WTC11 (cell line): ENCODE results near the gene KCNMB3. TPM values are rescaled to one million over a fixed set of nuclear protein-coding genes. Genes with fewer than 3 reads are reported as not detected.

Source experiments
- ATAC-seq: fragments of 200-7000 bp; cut with Tn5 transposase; 2 replicates; pipeline ENCODE4 v1.10.0; 2021; ENCODE audit warnings: mild to moderate bottlenecking, moderate library complexity
- CTCF ChIA-PET: fragments of 300-600 bp; sonication (Branson Sonifier 250); formaldehyde crosslinking; loops from one replicate; lab custom pipeline; 2021; ENCODE audit warnings: antibody characterized with exemption; lab: Charles Lee
- POLR2A ChIA-PET: fragments of 350-600 bp; sonication (Branson Sonifier 250); formaldehyde crosslinking; loops from one replicate; lab custom pipeline; 2021; ENCODE audit warnings: antibody characterized with exemption; lab: Charles Lee
- DNase-seq: peaks from one replicate; pipeline ENCODE4 v3.0.0; 2021; ENCODE audit warnings: low spot score
- H3K27ac Mint-ChIP-seq: 2 replicates; pipeline ENCODE4 v1.8.0; 2021; ENCODE audit warnings: mixed read lengths
- H3K27me3 Mint-ChIP-seq: 2 replicates; pipeline ENCODE4 v1.8.0; 2021; ENCODE audit warnings: low read depth, mild to moderate bottlenecking, moderate library complexity, mixed read lengths
- H3K36me3 Mint-ChIP-seq: 2 replicates; pipeline ENCODE4 v1.8.0; 2021; ENCODE audit warnings: mixed read lengths
- H3K4me1 Mint-ChIP-seq: 2 replicates; pipeline ENCODE4 v1.8.0; 2022; ENCODE audit warnings: mixed read lengths
- H3K4me3 Mint-ChIP-seq: 2 replicates; pipeline ENCODE4 v1.8.0; 2021; ENCODE audit warnings: mild to moderate bottlenecking, moderate library complexity, mixed read lengths
- H3K9me3 Mint-ChIP-seq: 2 replicates; pipeline ENCODE4 v1.8.0; 2021; ENCODE audit warnings: mixed read lengths
- ATF1 ChIP-seq: sonication (generic); formaldehyde crosslinking; IDR thresholded peaks from 2 replicates; pipeline ENCODE4 v1.8.1; 2023; ENCODE audit warnings: mild to moderate bottlenecking, moderate library complexity, missing genetic modification reagents
- ATF2 ChIP-seq: sonication (generic); formaldehyde crosslinking; IDR thresholded peaks from 2 replicates; pipeline ENCODE4 v1.8.1; 2022; ENCODE audit warnings: low read depth, missing genetic modification reagents, borderline replicate concordance
- CBFB ChIP-seq: sonication (generic); formaldehyde crosslinking; IDR thresholded peaks from 2 replicates; pipeline ENCODE4 v1.8.1; 2022; ENCODE audit warnings: mild to moderate bottlenecking, low read depth, missing genetic modification reagents
- E2F5 ChIP-seq: sonication (generic); formaldehyde crosslinking; IDR thresholded peaks from 2 replicates; pipeline ENCODE4 v1.8.1; 2022; ENCODE audit warnings: mild to moderate bottlenecking, moderate library complexity, missing genetic modification reagents
- EMX1 ChIP-seq: fragments of 250-450 bp; sonication (Bioruptor Pico); IDR thresholded peaks from 2 replicates; pipeline ENCODE4 v1.8.0; 2021; ENCODE audit warnings: mild to moderate bottlenecking
- FOXJ3 ChIP-seq: sonication (generic); formaldehyde crosslinking; IDR thresholded peaks from 2 replicates; pipeline ENCODE4 v1.9.0; 2021; ENCODE audit warnings: missing genetic modification reagents, mild to moderate bottlenecking, borderline replicate concordance
- FOXK1 ChIP-seq: sonication (generic); formaldehyde crosslinking; IDR thresholded peaks from 2 replicates; pipeline ENCODE4 v1.8.0; 2022; ENCODE audit warnings: mild to moderate bottlenecking, moderate library complexity, missing genetic modification reagents
- GTF2I ChIP-seq: fragments of 250-450 bp; sonication (Bioruptor Pico); conservative IDR thresholded peaks from 2 replicates; pipeline ENCODE4 v1.4.0; 2021; ENCODE audit warnings: mild to moderate bottlenecking
- HMGA2 ChIP-seq: fragments of 250-450 bp; sonication (Bioruptor Pico); IDR thresholded peaks from 2 replicates; pipeline ENCODE4 v1.4.0; 2021; ENCODE audit warnings: mild to moderate bottlenecking, moderate library complexity
- MYBL2 ChIP-seq: sonication (generic); formaldehyde crosslinking; IDR thresholded peaks from 2 replicates; pipeline ENCODE4 v1.8.1; 2023; ENCODE audit warnings: mild to moderate bottlenecking, moderate library complexity, missing genetic modification reagents
- OVOL2 ChIP-seq: fragments of 250-450 bp; sonication (Bioruptor Pico); IDR thresholded peaks from 2 replicates; pipeline ENCODE4 v1.9.0; 2021; ENCODE audit warnings: mild to moderate bottlenecking, borderline replicate concordance
- SP1 ChIP-seq: sonication (generic); formaldehyde crosslinking; conservative IDR thresholded peaks from 2 replicates; pipeline ENCODE4 v1.8.1; 2022; ENCODE audit warnings: missing genetic modification reagents
- ZMAT4 ChIP-seq: fragments of 250-450 bp; sonication (Bioruptor Pico); IDR thresholded peaks from 2 replicates; pipeline ENCODE4 v1.9.0; 2021; ENCODE audit warnings: mild to moderate bottlenecking
- ZNF121 ChIP-seq: sonication (generic); formaldehyde crosslinking; IDR thresholded peaks from 2 replicates; pipeline ENCODE4 v1.8.0; 2023; ENCODE audit warnings: missing genetic modification reagents
- ZNF138 ChIP-seq: sonication (generic); formaldehyde crosslinking; conservative IDR thresholded peaks from 2 replicates; pipeline ENCODE4 v1.8.1; 2022; ENCODE audit warnings: mild to moderate bottlenecking, moderate library complexity, missing genetic modification reagents
- ZNF219 ChIP-seq: sonication (generic); formaldehyde crosslinking; IDR thresholded peaks from 2 replicates; pipeline ENCODE4 v1.8.0; 2023; ENCODE audit warnings: missing genetic modification reagents, mild to moderate bottlenecking, borderline replicate concordance
- ZNF317 ChIP-seq: sonication (generic); formaldehyde crosslinking; IDR thresholded peaks from 2 replicates; pipeline ENCODE4 v1.8.1; 2023; ENCODE audit warnings: low read depth, mild to moderate bottlenecking, moderate library complexity, missing genetic modification reagents, borderline replicate concordance
- total RNA-seq: library from RNA; stranded (reverse); gene quantifications from 3 replicates; pipeline ENCODE4 v1.2.3, GENCODE V29; 2021
- TF ChIP-seq, protein P1 (sequence below): fragments of 250-450 bp; sonication (Bioruptor Pico); IDR thresholded peaks from 2 replicates; pipeline ENCODE4 v1.9.0; 2021; ENCODE audit warnings: mild to moderate bottlenecking, borderline replicate concordance
- TF ChIP-seq, protein P2 (sequence below): sonication (generic); formaldehyde crosslinking; IDR thresholded peaks from 2 replicates; pipeline ENCODE4 v1.8.0; 2022; ENCODE audit warnings: mild to moderate bottlenecking, missing genetic modification reagents
- TF ChIP-seq, protein P3 (sequence below): sonication (generic); formaldehyde crosslinking; IDR thresholded peaks from 2 replicates; pipeline ENCODE4 v1.8.1; 2022; ENCODE audit warnings: missing genetic modification reagents, borderline replicate concordance
- TF ChIP-seq, protein P4 (sequence below): sonication (generic); formaldehyde crosslinking; IDR thresholded peaks from 2 replicates; pipeline ENCODE4 v1.8.1; 2023; ENCODE audit warnings: mild to moderate bottlenecking, missing genetic modification reagents

The KCNMB3 gene
- total RNA-seq, 1 experiment from 2014 or later = 1.7 TPM

GRCh38 chr3:179269152-179269707 is 18.3 kb upstream of the KCNMB3 start:
- CTCF ChIA-PET = no interaction called here
- TF ChIP-seq, protein P1, sequence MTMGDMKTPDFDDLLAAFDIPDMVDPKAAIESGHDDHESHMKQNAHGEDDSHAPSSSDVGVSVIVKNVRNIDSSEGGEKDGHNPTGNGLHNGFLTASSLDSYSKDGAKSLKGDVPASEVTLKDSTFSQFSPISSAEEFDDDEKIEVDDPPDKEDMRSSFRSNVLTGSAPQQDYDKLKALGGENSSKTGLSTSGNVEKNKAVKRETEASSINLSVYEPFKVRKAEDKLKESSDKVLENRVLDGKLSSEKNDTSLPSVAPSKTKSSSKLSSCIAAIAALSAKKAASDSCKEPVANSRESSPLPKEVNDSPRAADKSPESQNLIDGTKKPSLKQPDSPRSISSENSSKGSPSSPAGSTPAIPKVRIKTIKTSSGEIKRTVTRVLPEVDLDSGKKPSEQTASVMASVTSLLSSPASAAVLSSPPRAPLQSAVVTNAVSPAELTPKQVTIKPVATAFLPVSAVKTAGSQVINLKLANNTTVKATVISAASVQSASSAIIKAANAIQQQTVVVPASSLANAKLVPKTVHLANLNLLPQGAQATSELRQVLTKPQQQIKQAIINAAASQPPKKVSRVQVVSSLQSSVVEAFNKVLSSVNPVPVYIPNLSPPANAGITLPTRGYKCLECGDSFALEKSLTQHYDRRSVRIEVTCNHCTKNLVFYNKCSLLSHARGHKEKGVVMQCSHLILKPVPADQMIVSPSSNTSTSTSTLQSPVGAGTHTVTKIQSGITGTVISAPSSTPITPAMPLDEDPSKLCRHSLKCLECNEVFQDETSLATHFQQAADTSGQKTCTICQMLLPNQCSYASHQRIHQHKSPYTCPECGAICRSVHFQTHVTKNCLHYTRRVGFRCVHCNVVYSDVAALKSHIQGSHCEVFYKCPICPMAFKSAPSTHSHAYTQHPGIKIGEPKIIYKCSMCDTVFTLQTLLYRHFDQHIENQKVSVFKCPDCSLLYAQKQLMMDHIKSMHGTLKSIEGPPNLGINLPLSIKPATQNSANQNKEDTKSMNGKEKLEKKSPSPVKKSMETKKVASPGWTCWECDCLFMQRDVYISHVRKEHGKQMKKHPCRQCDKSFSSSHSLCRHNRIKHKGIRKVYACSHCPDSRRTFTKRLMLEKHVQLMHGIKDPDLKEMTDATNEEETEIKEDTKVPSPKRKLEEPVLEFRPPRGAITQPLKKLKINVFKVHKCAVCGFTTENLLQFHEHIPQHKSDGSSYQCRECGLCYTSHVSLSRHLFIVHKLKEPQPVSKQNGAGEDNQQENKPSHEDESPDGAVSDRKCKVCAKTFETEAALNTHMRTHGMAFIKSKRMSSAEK (CRISPR knock-in tag) = no peak
- TF ChIP-seq SP1 (CRISPR knock-in tag) (no peak), ATF2 (CRISPR knock-in tag) (no peak), GTF2I (CRISPR knock-in tag) (no peak), ZNF219 (CRISPR knock-in tag) (no peak), E2F5 (CRISPR knock-in tag) (no peak), ZMAT4 (CRISPR knock-in tag) (no peak)
- TF ChIP-seq, protein P2, sequence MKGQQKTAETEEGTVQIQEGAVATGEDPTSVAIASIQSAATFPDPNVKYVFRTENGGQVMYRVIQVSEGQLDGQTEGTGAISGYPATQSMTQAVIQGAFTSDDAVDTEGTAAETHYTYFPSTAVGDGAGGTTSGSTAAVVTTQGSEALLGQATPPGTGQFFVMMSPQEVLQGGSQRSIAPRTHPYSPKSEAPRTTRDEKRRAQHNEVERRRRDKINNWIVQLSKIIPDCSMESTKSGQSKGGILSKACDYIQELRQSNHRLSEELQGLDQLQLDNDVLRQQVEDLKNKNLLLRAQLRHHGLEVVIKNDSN (CRISPR knock-in tag) = no peak
- TF ChIP-seq, protein P3, sequence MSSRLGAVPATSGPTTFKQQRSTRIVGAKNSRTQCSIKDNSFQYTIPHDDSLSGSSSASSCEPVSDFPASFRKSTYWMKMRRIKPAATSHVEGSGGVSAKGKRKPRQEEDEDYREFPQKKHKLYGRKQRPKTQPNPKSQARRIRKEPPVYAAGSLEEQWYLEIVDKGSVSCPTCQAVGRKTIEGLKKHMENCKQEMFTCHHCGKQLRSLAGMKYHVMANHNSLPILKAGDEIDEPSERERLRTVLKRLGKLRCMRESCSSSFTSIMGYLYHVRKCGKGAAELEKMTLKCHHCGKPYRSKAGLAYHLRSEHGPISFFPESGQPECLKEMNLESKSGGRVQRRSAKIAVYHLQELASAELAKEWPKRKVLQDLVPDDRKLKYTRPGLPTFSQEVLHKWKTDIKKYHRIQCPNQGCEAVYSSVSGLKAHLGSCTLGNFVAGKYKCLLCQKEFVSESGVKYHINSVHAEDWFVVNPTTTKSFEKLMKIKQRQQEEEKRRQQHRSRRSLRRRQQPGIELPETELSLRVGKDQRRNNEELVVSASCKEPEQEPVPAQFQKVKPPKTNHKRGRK (CRISPR knock-in tag) = no peak
- TF ChIP-seq, protein P4, sequence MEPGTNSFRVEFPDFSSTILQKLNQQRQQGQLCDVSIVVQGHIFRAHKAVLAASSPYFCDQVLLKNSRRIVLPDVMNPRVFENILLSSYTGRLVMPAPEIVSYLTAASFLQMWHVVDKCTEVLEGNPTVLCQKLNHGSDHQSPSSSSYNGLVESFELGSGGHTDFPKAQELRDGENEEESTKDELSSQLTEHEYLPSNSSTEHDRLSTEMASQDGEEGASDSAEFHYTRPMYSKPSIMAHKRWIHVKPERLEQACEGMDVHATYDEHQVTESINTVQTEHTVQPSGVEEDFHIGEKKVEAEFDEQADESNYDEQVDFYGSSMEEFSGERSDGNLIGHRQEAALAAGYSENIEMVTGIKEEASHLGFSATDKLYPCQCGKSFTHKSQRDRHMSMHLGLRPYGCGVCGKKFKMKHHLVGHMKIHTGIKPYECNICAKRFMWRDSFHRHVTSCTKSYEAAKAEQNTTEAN (CRISPR knock-in tag) = no peak
- DNase-seq = no peak
- no peak for ATAC-seq
- H3K4me1 Mint-ChIP-seq = no peaks in the 10 kb centered on the region
- H3K27me3 Mint-ChIP-seq = no peaks in the 10 kb centered on the region
- H3K36me3 Mint-ChIP-seq = no peaks in the 10 kb centered on the region
- no peak overlapping the region for H3K27ac Mint-ChIP-seq
- H3K4me3 Mint-ChIP-seq = no peak overlapping the region
- H3K9me3 Mint-ChIP-seq = no peaks in the 10 kb centered on the region
- POLR2A ChIA-PET = no interaction called here

- Mint-ChIP-seq H3K4me3 (no peak overlapping the region), H3K27me3 (no peaks in the 10 kb centered on the region), H3K4me1 (no peaks in the 10 kb centered on the region), H3K9me3 (no peaks in the 10 kb centered on the region), H3K27ac (no peak overlapping the region), H3K36me3 (no peaks in the 10 kb centered on the region)
- ChIA-PET POLR2A (no interaction called here), CTCF (no interaction called here)
- DNase-seq (no peak), ATAC-seq (peak; percentile 24; the same call in 1 of the 2 replicates)
- no peak for TF ChIP-seq ZNF121 (CRISPR knock-in tag)
- no peak for TF ChIP-seq ATF1 (CRISPR knock-in tag)
- no peak for TF ChIP-seq FOXJ3 (CRISPR knock-in tag)
- TF ChIP-seq MYBL2 (CRISPR knock-in tag) = no peak
- no peak for TF ChIP-seq ZNF317 (CRISPR knock-in tag)
- TF ChIP-seq CBFB (CRISPR knock-in tag) = no peak
- TF ChIP-seq FOXK1 (CRISPR knock-in tag) = no peak
- TF ChIP-seq ZNF138 = no peak
- TF ChIP-seq OVOL2 (CRISPR knock-in tag) = no peak
- TF ChIP-seq HMGA2 (CRISPR knock-in tag) = no peak
- TF ChIP-seq EMX1 (CRISPR knock-in tag) = no peak
Observed at GRCh38 chr3:179268400-179269051, 17.6 kb upstream of the KCNMB3 start.
